Kidney epithelial cell (primary cell): ENCODE data around the gene BNC2. TPM values are rescaled to one million over a fixed set of nuclear protein-coding genes. Genes with fewer than 3 reads are reported as not detected.

Source experiments
- DNase-seq: peaks from one replicate; pipeline ENCODE4 v3.0.0-alpha.2; 2010; ENCODE audit warnings: low read depth
- H3K27me3 ChIP-seq: 2 replicates; pipeline ENCODE4 v1.6.0; 2011; ENCODE audit warnings: low read length; ENCODE audit not compliant: control insufficient read depth, insufficient read depth
- H3K36me3 ChIP-seq: 2 replicates; pipeline ENCODE4 v1.5.1; 2011; ENCODE audit warnings: low read length; ENCODE audit not compliant: control insufficient read depth, insufficient read depth
- H3K4me3 ChIP-seq: 2 replicates; pipeline ENCODE4 v1.5.1; 2011; ENCODE audit warnings: low read depth, mild to moderate bottlenecking, control low read depth, low read length
- CTCF ChIP-seq: IDR thresholded peaks from 2 replicates; pipeline ENCODE4 v1.5.1; 2011; ENCODE audit warnings: mild to moderate bottlenecking, moderate library complexity, low read length, control low read depth, inconsistent platforms; ENCODE audit not compliant: insufficient read depth, poor library complexity, severe bottlenecking
- total RNA-seq: library from RNA; depleted of rRNA; stranded (reverse); fragments of >200 nt; gene quantifications from 2 replicates; pipeline ENCODE4 v1.2.3, GENCODE V29; 2015

Gene BNC2
- total RNA-seq, 1 donor from 2014 or later, result 1.5 TPM

- Histone ChIP-seq H3K4me3 (no peak overlapping the region), H3K36me3 (no peaks in the 10 kb centered on the region), H3K27me3 (no peaks in the 10 kb centered on the region)
- TF ChIP-seq CTCF, result no peak
- DNase-seq, result no peak
Measured at GRCh38 chr9:16475996-16476395, 394.5 kb downstream of the BNC2 start.

GRCh38 chr9:16475257-16475656, 395.2 kb downstream of the BNC2 start:
- no peak for DNase-seq

GRCh38 chr9:16469184-16469583, 401.3 kb downstream of the BNC2 start:
- H3K27me3 ChIP-seq, result no peaks in the 10 kb centered on the region
- DNase-seq, result no peak
- H3K4me3 ChIP-seq, result no peak overlapping the region
- TF ChIP-seq CTCF, result no peak
- no peaks in the 10 kb centered on the region for H3K36me3 ChIP-seq

More at GRCh38 chr9:16475257-16475656, 395.2 kb downstream of the BNC2 start:
- Histone ChIP-seq H3K36me3 (no peaks in the 10 kb centered on the region), H3K4me3 (no peak overlapping the region), H3K27me3 (no peaks in the 10 kb centered on the region)
- no peak for TF ChIP-seq CTCF

GRCh38 chr9:16461851-16462250, 408.6 kb downstream of the BNC2 start:
- Histone ChIP-seq H3K36me3 (no peaks in the 10 kb centered on the region), H3K4me3 (no peak overlapping the region), H3K27me3 (no peaks in the 10 kb centered on the region)
- no peak for DNase-seq
- TF ChIP-seq CTCF, result no peak

GRCh38 chr9:16461137-16461840, 409.2 kb downstream of the BNC2 start:
- TF ChIP-seq CTCF, result no peak
- peak; percentile 77 for DNase-seq
- Histone ChIP-seq H3K4me3 (no peak overlapping the region), H3K36me3 (no peaks in the 10 kb centered on the region), H3K27me3 (no peaks in the 10 kb centered on the region)

- DNase-seq, result no peak
- Histone ChIP-seq H3K27me3 (no peaks in the 10 kb centered on the region), H3K36me3 (no peaks in the 10 kb centered on the region), H3K4me3 (no peak overlapping the region)
- TF ChIP-seq CTCF, result no peak
Measured at GRCh38 chr9:16460696-16461095, 409.8 kb downstream of the BNC2 start.
